Heart left ventricle (tissue), 13 donors: ENCODE measurements around the gene HEMGN.

Experiments
- POLR2A ChIP-seq, 2 donors: fragments of 450-650 bp; IDR thresholded peaks; one replicate each; pipeline ENCODE4 v1.6.1; 2017; ENCODE audit warnings: antibody characterized with exemption in 2 of 2, mild to moderate bottlenecking in 2 of 2, moderate library complexity in 2 of 2
- TF ChIP-seq, protein P1 (sequence below), 12 donors: fragments of 200-600 bp; sonication (generic) in 4 of 12; IDR thresholded peaks; one replicate each; pipeline versions ENCODE4 v1.5.0 to v1.8.0; 2018 to 2022; ENCODE audit warnings: antibody characterized with exemption in 12 of 12, mild to moderate bottlenecking in 5 of 12
- donor health status: ischemic (EF 13 %, LVEDD 7.1; RV severe dilation, severe dysfunction).
- donor health status: DM: no; HTN: yes; CAD: no.
- donor health status: DM: no; HTN: no; CAD: no.
- donor health status: ischemic (EF 25% LVEDD 6.9; RV normal size, moderate dysfunction).
- donor health status: ischemic (EF 25% LVEDD 5.7; RV mildly dilated, moderate dysfunction).
- donor health status: ischemic (EF 35%, LVEDD 5.7; RV mildly dilated, moderate dysfunction).
- donor health status: nonischemic (EF 11% LVEDD 7.7; RV severe dilation, severe dysfunction).
- donor health status: DM: yes; HTN: yes; CAD: no.
- donor health status: PGD.
- donor health status: ischemic (EF 29% LVEDD 5.4; RV normal size, mild dysfunction).
- donor health status: nonischemic (EF 23%, LVEDD 6.1; RV moderate dilation, normal function).

DNA sequence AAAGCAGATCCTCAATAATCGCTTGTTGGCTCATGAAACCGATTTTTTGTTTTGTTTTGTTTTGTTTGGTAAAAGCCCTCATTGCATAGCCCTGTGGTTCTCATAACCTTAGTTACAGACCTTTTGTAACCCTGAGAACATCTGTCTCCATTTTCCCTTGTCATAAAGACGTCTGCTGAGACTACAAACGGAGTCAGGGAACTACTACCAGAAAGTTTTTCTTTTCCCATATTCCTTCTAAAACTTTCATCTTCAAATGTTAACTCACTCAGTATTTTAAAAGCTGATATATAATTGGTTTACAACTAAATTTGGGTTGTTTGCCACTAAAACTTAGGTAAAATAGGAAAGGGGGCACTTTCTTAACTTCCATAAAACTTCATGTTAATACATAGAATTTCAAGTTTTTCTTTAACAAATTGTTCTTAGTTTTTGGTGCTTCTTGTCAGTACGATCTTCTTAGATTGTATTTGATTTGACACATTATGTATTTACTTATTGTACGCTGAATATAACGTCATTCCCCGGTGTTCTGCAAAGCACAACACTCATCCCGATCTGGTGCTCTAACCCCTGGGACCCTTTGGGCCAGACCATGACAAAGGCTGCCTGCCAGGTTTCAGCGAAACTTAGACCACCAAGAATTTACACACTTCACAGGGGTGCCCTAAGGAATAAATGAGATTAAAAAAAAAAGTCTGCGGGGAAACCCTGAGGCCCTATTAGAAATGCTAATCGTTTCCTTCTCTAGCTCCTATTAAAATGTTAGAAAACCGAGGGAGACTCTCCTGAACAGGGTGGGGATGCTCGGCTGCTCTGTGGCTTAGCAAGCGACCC, 44.1 kb upstream of the HEMGN start:
- TF ChIP-seq, protein P1, sequence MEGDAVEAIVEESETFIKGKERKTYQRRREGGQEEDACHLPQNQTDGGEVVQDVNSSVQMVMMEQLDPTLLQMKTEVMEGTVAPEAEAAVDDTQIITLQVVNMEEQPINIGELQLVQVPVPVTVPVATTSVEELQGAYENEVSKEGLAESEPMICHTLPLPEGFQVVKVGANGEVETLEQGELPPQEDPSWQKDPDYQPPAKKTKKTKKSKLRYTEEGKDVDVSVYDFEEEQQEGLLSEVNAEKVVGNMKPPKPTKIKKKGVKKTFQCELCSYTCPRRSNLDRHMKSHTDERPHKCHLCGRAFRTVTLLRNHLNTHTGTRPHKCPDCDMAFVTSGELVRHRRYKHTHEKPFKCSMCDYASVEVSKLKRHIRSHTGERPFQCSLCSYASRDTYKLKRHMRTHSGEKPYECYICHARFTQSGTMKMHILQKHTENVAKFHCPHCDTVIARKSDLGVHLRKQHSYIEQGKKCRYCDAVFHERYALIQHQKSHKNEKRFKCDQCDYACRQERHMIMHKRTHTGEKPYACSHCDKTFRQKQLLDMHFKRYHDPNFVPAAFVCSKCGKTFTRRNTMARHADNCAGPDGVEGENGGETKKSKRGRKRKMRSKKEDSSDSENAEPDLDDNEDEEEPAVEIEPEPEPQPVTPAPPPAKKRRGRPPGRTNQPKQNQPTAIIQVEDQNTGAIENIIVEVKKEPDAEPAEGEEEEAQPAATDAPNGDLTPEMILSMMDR (IDR thresholded peaks at IDR 0.05) = no peak
- no peak for TF ChIP-seq POLR2A (IDR thresholded peaks at IDR 0.05)
